ENCODE measurements around the gene PRSS1. TPM values are rescaled to one million over a fixed set of nuclear protein-coding genes. Genes with fewer than 3 reads are reported as not detected.

Gene PRSS1
- total RNA-seq, 2 donors from 2014 or later: not detected

DNA sequence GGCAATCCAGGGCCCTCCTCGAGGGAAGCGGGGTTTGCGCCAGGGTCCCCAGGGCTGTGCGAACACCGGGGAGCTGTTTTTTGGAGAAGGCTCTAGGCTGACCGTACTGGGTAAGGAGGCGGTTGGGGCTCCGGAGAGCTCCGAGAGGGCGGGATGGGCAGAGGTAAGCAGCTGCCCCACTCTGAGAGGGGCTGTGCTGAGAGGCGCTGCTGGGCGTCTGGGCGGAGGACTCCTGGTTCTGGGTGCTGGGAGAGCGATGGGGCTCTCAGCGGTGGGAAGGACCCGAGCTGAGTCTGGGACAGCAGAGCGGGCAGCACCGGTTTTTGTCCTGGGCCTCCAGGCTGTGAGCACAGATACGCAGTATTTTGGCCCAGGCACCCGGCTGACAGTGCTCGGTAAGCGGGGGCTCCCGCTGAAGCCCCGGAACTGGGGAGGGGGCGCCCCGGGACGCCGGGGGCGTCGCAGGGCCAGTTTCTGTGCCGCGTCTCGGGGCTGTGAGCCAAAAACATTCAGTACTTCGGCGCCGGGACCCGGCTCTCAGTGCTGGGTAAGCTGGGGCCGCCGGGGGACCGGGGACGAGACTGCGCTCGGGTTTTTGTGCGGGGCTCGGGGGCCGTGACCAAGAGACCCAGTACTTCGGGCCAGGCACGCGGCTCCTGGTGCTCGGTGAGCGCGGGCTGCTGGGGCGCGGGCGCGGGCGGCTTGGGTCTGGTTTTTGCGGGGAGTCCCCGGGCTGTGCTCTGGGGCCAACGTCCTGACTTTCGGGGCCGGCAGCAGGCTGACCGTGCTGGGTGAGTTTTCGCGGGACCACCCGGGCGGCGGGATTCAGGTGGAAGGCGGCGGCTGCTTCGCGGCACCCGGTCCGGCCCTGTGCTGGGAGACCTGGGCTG, 47.5 kb downstream of the PRSS1 start:
- H3K4me3 Mint-ChIP-seq: peak overlapping the region; percentile 96
- peaks cover 24% of the 10 kb centered on the region for H3K36me3 Mint-ChIP-seq (ENCODE audit: low read depth)
- ATAC-seq (no peak), DNase-seq (no peak)
- no peaks in the 10 kb centered on the region for H3K27me3 Mint-ChIP-seq
- no peaks in the 10 kb centered on the region for H3K9me3 ChIP-seq (ENCODE audit: control insufficient read depth, low read length, poor library complexity, severe bottlenecking)
- peak overlapping the region; percentile 100 for H3K27ac Mint-ChIP-seq
- H3K4me1 Mint-ChIP-seq: peaks cover 66% of the 10 kb centered on the region

DNA sequence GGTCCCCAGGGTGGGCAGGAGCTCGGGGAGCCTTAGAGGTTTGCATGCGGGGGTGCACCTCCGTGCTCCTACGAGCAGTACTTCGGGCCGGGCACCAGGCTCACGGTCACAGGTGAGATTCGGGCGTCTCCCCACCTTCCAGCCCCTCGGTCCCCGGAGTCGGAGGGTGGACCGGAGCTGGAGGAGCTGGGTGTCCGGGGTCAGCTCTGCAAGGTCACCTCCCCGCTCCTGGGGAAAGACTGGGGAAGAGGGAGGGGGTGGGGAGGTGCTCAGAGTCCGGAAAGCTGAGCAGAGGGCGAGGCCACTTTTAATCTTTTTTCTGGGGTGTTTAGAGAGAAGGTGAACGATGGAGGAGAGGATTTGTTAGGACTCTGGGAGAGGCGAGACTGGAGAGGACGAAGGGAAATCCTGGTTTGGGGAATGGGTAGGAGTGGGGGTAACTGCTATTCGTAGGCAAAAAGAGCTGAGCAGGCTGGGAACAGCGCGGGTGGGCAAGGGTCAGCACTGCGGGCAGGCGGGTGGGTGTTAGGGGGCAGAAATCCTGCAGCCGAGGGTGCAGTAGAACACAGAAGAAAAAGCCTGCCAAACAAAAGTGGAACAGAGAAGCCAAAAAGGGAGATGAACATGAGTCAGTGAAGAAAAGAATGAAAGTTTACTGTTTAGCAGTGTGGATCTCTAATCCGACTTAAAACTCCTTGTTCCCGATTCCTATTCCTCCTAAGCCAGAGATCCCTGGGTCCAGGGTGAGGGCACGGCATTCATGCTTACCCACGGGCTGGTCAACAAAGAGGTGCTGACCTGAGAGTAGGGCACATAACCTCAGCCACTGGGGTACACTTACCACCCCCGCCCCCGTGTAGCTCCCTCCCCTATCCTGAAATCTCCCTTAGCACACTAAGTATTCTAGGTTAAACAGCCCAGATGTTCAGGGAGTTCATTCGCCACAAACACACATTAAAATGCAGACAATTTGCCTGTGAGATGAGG, 48.4 kb downstream of the PRSS1 start:
- Mint-ChIP-seq H3K4me1 (peaks cover 70% of the 10 kb centered on the region), H3K27me3 (no peaks in the 10 kb centered on the region), H3K36me3 (ENCODE audit: low read depth) (peaks cover 32% of the 10 kb centered on the region), H3K27ac (peak overlapping the region; percentile 100), H3K4me3 (peak overlapping the region; percentile 96)
- H3K9me3 ChIP-seq (ENCODE audit: control insufficient read depth, low read length, poor library complexity, severe bottlenecking): no peaks in the 10 kb centered on the region
- ATAC-seq (peak; percentile 9), DNase-seq (no peak)

DNA sequence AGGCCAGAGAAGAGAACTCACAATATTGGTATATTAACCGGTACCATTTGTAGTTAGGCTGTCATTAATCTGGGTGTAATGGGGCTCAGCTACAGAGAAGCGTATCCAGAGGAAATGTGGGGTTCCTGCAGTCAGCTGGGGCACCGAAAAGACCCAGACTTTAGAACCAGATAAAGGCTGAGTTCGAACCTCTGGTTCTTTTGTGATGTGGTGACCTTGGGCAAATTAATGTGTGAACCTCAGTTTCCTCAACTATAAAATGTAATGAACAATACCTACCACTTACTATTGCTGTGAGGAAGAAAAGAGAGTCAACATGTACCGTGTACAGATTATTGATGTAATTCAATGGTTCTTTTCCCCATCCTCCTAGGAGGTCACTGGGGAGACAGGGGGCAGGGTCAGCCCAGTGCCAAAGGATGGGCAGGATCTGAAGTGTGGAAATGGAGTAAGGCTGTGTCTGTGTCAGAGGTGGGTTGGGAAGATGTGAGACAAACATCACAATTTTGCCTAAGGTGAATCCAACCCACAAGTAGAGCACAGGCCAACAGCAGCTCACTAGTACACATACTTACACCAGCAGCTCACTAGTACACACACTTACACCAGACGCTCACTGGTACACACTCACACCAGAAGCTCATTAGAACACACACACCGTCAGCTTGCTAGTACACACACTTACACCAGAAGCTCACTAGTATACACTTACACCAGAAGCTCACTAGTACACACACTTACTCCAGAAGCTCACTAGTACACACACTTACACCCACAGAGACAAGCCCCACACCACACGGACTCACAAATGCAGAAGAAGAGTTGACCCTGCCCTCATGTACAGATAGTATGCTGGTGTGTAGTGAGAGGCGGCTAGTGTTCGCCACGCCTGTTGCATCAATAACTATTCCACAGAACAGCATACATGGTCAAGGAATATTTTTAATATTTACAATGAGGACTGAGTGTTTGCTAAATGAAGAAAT, 49.5 kb downstream of the PRSS1 start:
- Mint-ChIP-seq H3K27me3 (no peaks in the 10 kb centered on the region), H3K36me3 (ENCODE audit: low read depth) (peaks cover 35% of the 10 kb centered on the region), H3K27ac (peak overlapping the region; percentile 100), H3K4me1 (peaks cover 71% of the 10 kb centered on the region), H3K4me3 (peak overlapping the region; percentile 96)
- no peaks in the 10 kb centered on the region for H3K9me3 ChIP-seq (ENCODE audit: control insufficient read depth, low read length, poor library complexity, severe bottlenecking)
- ATAC-seq: peak; percentile 38
- no peak for DNase-seq

DNA sequence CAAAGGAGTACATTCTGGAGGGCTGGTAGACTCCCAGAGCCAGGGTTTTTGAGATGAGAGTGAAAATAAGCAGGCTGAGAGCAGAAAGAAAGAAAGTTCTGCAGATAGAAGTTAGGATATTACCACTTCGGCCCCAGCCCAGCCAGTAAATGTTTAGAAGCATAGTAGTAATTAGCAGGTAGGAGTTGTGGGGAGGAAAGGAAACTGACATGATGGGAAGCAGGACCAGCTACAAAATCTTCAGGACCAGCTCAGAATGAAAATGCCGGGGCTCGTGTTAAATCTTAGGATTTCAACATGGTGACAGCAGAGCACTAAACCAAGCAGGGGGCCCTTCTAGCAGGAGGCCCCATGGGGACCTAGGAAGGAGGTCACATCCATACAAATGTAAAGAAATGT, 50.2 kb downstream of the PRSS1 start:
- Mint-ChIP-seq H3K36me3 (ENCODE audit: low read depth) (peaks cover 33% of the 10 kb centered on the region), H3K4me3 (peak overlapping the region; percentile 96), H3K4me1 (peaks cover 70% of the 10 kb centered on the region), H3K27ac (peak overlapping the region; percentile 100), H3K27me3 (no peaks in the 10 kb centered on the region)
- ATAC-seq (no peak), DNase-seq (no peak)
- H3K9me3 ChIP-seq (ENCODE audit: control insufficient read depth, low read length, poor library complexity, severe bottlenecking): no peaks in the 10 kb centered on the region

DNA sequence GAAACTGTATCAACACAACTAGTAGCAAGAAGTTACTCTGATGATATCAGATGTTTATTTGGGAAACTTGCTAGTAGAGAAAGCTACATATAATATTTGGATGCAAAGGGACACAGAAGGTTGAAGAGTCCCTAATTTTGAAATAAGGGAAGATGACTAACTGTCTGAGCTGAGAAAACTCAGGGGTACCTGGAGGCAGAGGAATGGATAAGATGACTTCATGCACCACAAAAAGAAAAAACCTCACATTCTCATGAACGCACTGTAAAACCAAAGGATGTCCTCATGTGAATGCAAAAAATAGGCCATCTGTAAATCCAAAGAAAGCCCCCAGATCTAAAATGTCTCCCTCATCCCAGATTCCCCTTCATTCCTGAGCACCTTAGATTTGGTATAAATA, 50.8 kb downstream of the PRSS1 start:
- Mint-ChIP-seq H3K27me3 (no peaks in the 10 kb centered on the region), H3K4me1 (peaks cover 70% of the 10 kb centered on the region), H3K36me3 (ENCODE audit: low read depth) (peaks cover 33% of the 10 kb centered on the region), H3K4me3 (peak overlapping the region; percentile 96), H3K27ac (peak overlapping the region; percentile 100)
- H3K9me3 ChIP-seq (ENCODE audit: control insufficient read depth, low read length, poor library complexity, severe bottlenecking): no peaks in the 10 kb centered on the region
- DNase-seq (no peak), ATAC-seq (peak; percentile 17)

DNA sequence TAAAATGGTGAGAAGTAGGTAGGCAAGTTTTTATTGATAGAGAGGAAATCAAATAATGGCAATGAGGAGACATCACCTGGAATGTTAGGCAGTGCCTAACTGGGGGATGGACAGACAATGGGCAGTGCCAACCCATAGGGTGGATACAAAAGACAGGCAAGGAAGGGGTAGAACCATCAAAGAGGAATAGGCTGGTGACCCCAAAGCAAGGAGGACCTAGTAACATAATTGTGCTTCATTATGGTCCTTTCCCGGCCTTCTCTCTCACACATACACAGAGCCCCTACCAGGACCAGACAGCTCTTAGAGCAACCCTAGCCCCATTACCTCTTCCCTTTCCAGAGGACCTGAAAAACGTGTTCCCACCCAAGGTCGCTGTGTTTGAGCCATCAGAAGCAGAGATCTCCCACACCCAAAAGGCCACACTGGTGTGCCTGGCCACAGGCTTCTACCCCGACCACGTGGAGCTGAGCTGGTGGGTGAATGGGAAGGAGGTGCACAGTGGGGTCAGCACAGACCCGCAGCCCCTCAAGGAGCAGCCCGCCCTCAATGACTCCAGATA, 51.5 kb downstream of the PRSS1 start:
- Mint-ChIP-seq H3K36me3 (ENCODE audit: low read depth) (peaks cover 33% of the 10 kb centered on the region), H3K4me3 (peak overlapping the region; percentile 96), H3K4me1 (peaks cover 72% of the 10 kb centered on the region), H3K27me3 (no peaks in the 10 kb centered on the region), H3K27ac (peak overlapping the region; percentile 100)
- ATAC-seq: no peak
- H3K9me3 ChIP-seq (ENCODE audit: control insufficient read depth, low read length, poor library complexity, severe bottlenecking): no peaks in the 10 kb centered on the region
- DNase-seq: no peak

DNA sequence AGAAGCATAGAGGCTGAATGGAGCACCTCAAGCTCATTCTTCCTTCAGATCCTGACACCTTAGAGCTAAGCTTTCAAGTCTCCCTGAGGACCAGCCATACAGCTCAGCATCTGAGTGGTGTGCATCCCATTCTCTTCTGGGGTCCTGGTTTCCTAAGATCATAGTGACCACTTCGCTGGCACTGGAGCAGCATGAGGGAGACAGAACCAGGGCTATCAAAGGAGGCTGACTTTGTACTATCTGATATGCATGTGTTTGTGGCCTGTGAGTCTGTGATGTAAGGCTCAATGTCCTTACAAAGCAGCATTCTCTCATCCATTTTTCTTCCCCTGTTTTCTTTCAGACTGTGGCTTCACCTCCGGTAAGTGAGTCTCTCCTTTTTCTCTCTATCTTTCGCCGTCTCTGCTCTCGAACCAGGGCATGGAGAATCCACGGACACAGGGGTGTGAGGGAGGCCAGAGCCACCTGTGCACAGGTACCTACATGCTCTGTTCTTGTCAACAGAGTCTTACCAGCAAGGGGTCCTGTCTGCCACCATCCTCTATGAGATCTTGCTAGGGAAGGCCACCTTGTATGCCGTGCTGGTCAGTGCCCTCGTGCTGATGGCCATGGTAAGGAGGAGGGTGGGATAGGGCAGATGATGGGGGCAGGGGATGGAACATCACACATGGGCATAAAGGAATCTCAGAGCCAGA, 52.5 kb downstream of the PRSS1 start:
- peaks cover 80% of the 10 kb centered on the region for H3K4me1 Mint-ChIP-seq
- peaks cover 33% of the 10 kb centered on the region for H3K36me3 Mint-ChIP-seq (ENCODE audit: low read depth)
- ATAC-seq (no peak), DNase-seq (no peak)
- no peaks in the 10 kb centered on the region for H3K27me3 Mint-ChIP-seq
- no peaks in the 10 kb centered on the region for H3K9me3 ChIP-seq (ENCODE audit: control insufficient read depth, low read length, poor library complexity, severe bottlenecking)
- H3K27ac Mint-ChIP-seq: peak overlapping the region; percentile 100
- H3K4me3 Mint-ChIP-seq: peak overlapping the region; percentile 96

DNA sequence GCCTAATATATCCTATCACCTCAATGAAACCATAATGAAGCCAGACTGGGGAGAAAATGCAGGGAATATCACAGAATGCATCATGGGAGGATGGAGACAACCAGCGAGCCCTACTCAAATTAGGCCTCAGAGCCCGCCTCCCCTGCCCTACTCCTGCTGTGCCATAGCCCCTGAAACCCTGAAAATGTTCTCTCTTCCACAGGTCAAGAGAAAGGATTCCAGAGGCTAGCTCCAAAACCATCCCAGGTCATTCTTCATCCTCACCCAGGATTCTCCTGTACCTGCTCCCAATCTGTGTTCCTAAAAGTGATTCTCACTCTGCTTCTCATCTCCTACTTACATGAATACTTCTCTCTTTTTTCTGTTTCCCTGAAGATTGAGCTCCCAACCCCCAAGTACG, 53.0 kb downstream of the PRSS1 start:
- Mint-ChIP-seq H3K36me3 (ENCODE audit: low read depth) (peaks cover 33% of the 10 kb centered on the region), H3K27me3 (no peaks in the 10 kb centered on the region), H3K4me1 (peaks cover 85% of the 10 kb centered on the region), H3K27ac (peak overlapping the region; percentile 100), H3K4me3 (peak overlapping the region; percentile 96)
- DNase-seq (no peak), ATAC-seq (no peak)
- no peaks in the 10 kb centered on the region for H3K9me3 ChIP-seq (ENCODE audit: control insufficient read depth, low read length, poor library complexity, severe bottlenecking)

Other genes starting within 250 kb of the PRSS1 start
- not detected for gene PRSS2, start 21.5 kb downstream of the PRSS1 start, total RNA-seq
- gene EPHB6, start 105.6 kb downstream of the PRSS1 start, total RNA-seq: 10 to 100 TPM; 52.3 to 59.9 TPM
- gene TRPV6, start 136.3 kb downstream of the PRSS1 start, total RNA-seq: not detected
- not detected for gene TRPV5, start 184.3 kb downstream of the PRSS1 start, total RNA-seq
- gene LLCFC1, start 190.0 kb downstream of the PRSS1 start, total RNA-seq: not detected
- gene KEL, start 212.9 kb downstream of the PRSS1 start, total RNA-seq: 1 to 10 TPM in 1 of 2 donors, under 1 TPM in 1; 0.52 to 3.3 TPM